Mesenchymal stem cell (in vitro differentiated cells and primary cell): ENCODE data around the gene TMOD2.

Source experiments
- DNase-seq: peaks from one replicate; pipeline ENCODE4 v3.0.0-alpha.2; 2013
- H2AFZ ChIP-seq: one replicate; pipeline ENCODE4 v1.6.1; 2013; ENCODE audit warnings: low read depth, mild to moderate bottlenecking, control low read depth, inconsistent platforms, low read length, moderate library complexity
- H2AK5ac ChIP-seq: 2 replicates; pipeline ENCODE4 v1.6.1; 2013; ENCODE audit warnings: low read length, moderate library complexity, mild to moderate bottlenecking, inconsistent platforms; ENCODE audit not compliant: severe bottlenecking
- H2BK120ac ChIP-seq: one replicate; pipeline ENCODE4 v1.6.1; 2013; ENCODE audit warnings: low read depth, mild to moderate bottlenecking, inconsistent platforms, low read length, moderate library complexity
- H2BK12ac ChIP-seq, 2 experiments: one replicate each; pipeline ENCODE4 v1.6.1; 2013; ENCODE audit warnings: inconsistent platforms in 2 of 2, low read length in 2 of 2, mild to moderate bottlenecking in 2 of 2, moderate library complexity in 2 of 2, control low read depth in 1 of 2
- H2BK15ac ChIP-seq: one replicate; pipeline ENCODE4 v1.6.1; 2013; ENCODE audit warnings: mild to moderate bottlenecking, low read depth, inconsistent platforms; ENCODE audit not compliant: poor library complexity, severe bottlenecking
- H2BK5ac ChIP-seq: 2 replicates; pipeline ENCODE4 v1.6.1; 2013; ENCODE audit warnings: low read depth, mild to moderate bottlenecking, low read length, control low read depth, inconsistent platforms; ENCODE audit not compliant: poor library complexity, severe bottlenecking
- H3K14ac ChIP-seq, 2 experiments: one replicate each; pipeline ENCODE4 v1.6.1; 2013; ENCODE audit warnings: inconsistent platforms in 2 of 2, low read length in 2 of 2, control low read depth in 1 of 2, mild to moderate bottlenecking in 1 of 2, moderate library complexity in 1 of 2
- H3K18ac ChIP-seq, 2 experiments: one replicate each; pipeline ENCODE4 v1.6.1; 2013; ENCODE audit warnings: inconsistent platforms in 2 of 2, low read length in 2 of 2, control low read depth in 1 of 2, low read depth in 1 of 2, mild to moderate bottlenecking in 1 of 2
- H3K23ac ChIP-seq, 2 experiments: one replicate each; pipeline ENCODE4 v1.6.1; 2013; ENCODE audit warnings: inconsistent platforms in 2 of 2, low read length in 2 of 2, mild to moderate bottlenecking in 2 of 2, moderate library complexity in 2 of 2, control low read depth in 1 of 2
- H3K27ac ChIP-seq: 2 replicates; pipeline ENCODE4 v1.5.1; 2013; ENCODE audit warnings: mild to moderate bottlenecking, moderate library complexity, low read length, control low read depth, inconsistent platforms; ENCODE audit not compliant: poor library complexity, severe bottlenecking
- H3K27me3 ChIP-seq, 2 experiments: 2 replicates each; pipeline versions ENCODE4 v1.6.1 to v1.7.0; 2013; ENCODE audit warnings: low read length in 2 of 2, mild to moderate bottlenecking in 2 of 2, moderate library complexity in 2 of 2, control low read depth in 1 of 2, inconsistent platforms in 1 of 2; ENCODE audit not compliant: control insufficient read depth in 1 of 2, insufficient read depth in 1 of 2
- H3K36me3 ChIP-seq, 2 experiments: 2 replicates each; pipeline versions ENCODE4 v1.6.1 to v1.7.0; 2013; ENCODE audit warnings: low read length in 2 of 2, control low read depth in 1 of 2, inconsistent platforms in 1 of 2, low read depth in 1 of 2, mild to moderate bottlenecking in 1 of 2; ENCODE audit not compliant: insufficient read depth in 2 of 2, control insufficient read depth in 1 of 2
- H3K4ac ChIP-seq, 2 experiments: one replicate each; pipeline ENCODE4 v1.6.1; 2013; ENCODE audit warnings: inconsistent platforms in 2 of 2, low read length in 2 of 2, mild to moderate bottlenecking in 2 of 2, moderate library complexity in 2 of 2, control low read depth in 1 of 2, low read depth in 1 of 2
- H3K4me1 ChIP-seq: 2 replicates; pipeline ENCODE4 v1.6.1; 2013; ENCODE audit warnings: low read depth, low read length, control low read depth; ENCODE audit not compliant: control insufficient read depth, insufficient read depth
- H3K4me2 ChIP-seq: 2 replicates; pipeline ENCODE4 v1.6.1; 2013; ENCODE audit warnings: low read length, mild to moderate bottlenecking, inconsistent platforms; ENCODE audit not compliant: poor library complexity, severe bottlenecking
- H3K4me3 ChIP-seq, 2 experiments: 2 replicates each; pipeline versions ENCODE4 v1.5.1 to v1.7.0; 2013; ENCODE audit warnings: low read length in 2 of 2, mild to moderate bottlenecking in 2 of 2, control low read depth in 1 of 2, low read depth in 1 of 2; ENCODE audit not compliant: insufficient read depth in 1 of 2
- H3K79me1 ChIP-seq: replicated peaks from 2 replicates; pipeline ENCODE4 v1.6.1; 2013; ENCODE audit warnings: mild to moderate bottlenecking, control low read depth, low read length, inconsistent platforms; ENCODE audit not compliant: poor library complexity, severe bottlenecking
- H3K9ac ChIP-seq: 2 replicates; pipeline ENCODE4 v1.7.0; 2013; ENCODE audit warnings: mild to moderate bottlenecking, low read length, moderate library complexity
- H3K9me3 ChIP-seq: 2 replicates; pipeline ENCODE4 v1.7.0; 2013; ENCODE audit warnings: mild to moderate bottlenecking, low read length; ENCODE audit not compliant: control insufficient read depth
- H4K8ac ChIP-seq: one replicate; pipeline ENCODE4 v1.6.1; 2013; ENCODE audit warnings: inconsistent platforms, mild to moderate bottlenecking, low read length, moderate library complexity
- H4K91ac ChIP-seq: one replicate; pipeline ENCODE4 v1.6.1; 2013; ENCODE audit warnings: mild to moderate bottlenecking, low read length, inconsistent platforms
- WGBS: methylation state at CpG from one replicate; pipeline ENCODE4 v1.1.7; 2013; ENCODE audit warnings: mixed read lengths; 5-methylcytosine and 5-hydroxymethylcytosine counted together

The TMOD2 gene

GRCh38 chr15:51798281-51798680 lies 46.9 kb downstream of the TMOD2 start:
- H3K4me2 ChIP-seq = no peak overlapping the region

DNA sequence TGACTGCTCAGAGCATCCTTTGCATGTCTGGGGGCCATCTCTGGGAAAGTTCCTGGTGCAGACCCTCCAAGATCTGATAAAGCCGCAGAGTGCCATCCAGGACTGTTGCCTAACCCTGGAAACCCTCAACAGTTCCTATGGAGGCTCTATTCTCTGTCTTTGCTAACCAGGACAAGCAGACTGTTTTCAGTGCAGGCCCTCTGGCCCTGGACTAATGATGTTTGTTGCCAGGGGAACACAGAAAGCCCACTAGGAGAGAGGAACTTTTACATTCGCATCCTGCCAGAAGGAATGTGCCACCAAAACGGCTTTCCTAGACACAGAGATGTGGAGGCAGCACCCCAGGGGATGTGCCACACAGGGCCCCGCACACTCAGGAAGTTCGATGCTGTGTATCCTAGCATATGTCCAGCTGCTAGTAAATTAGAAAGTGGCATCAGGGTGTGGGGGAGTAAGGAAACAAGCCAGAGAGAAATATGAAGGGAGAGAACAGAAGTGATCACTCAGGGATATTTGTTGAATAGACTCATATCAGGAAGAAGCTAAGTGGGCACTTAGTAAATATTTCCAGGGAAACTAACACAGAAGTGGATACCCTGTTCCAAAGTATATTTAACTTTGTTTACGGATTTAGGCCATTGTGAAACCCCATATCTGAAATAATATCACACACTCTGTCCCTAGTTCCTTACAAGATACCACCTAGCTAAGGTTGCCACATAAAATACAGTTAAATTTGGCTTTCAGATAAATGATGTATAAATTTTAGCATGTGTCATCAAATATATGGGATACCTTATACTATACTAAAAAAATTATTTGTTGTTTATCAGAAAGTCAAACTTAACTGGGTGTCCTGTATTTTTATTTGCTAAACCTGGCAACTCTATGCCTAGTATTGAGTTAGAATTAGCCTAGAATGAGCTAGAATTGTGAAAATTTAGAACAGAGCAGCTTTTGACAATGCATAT lies 48.2 kb downstream of the TMOD2 start:
- Histone ChIP-seq H3K9ac (no peak overlapping the region), H4K8ac (no peak overlapping the region), H2BK120ac (no peak overlapping the region), H3K4me2 (no peak overlapping the region), H2AFZ (no peak overlapping the region), H3K79me1 (no peaks in the 10 kb centered on the region), H3K27ac (no peak overlapping the region), H3K4ac (no peak overlapping the region), H4K91ac (no peak overlapping the region), H3K4me3 (no peak overlapping the region), H3K9me3 (no peaks in the 10 kb centered on the region), H2AK5ac (no peak overlapping the region), H3K18ac (no peak overlapping the region), H2BK12ac (no peak overlapping the region), H2BK15ac (no peak overlapping the region), H3K23ac (no peak overlapping the region), H2BK5ac (no peak overlapping the region), H3K14ac (no peak overlapping the region), H3K27me3 (no peaks in the 10 kb centered on the region), H3K36me3 (peaks cover 0 to 23% of the 10 kb centered on the region in 2 experiments), H3K4me1 (peaks cover 4% of the 10 kb centered on the region)
- DNase-seq = no peak
- WGBS = 80% methylated on average over 6 of the region's 6 CpGs

More at GRCh38 chr15:51798281-51798680, 46.9 kb downstream of the TMOD2 start:
- Histone ChIP-seq H2AFZ (no peak overlapping the region), H2BK120ac (no peak overlapping the region), H2AK5ac (no peak overlapping the region), H3K4me3 (no peak overlapping the region), H2BK12ac (no peak overlapping the region), H3K79me1 (no peaks in the 10 kb centered on the region), H3K36me3 (peaks cover 0 to 21% of the 10 kb centered on the region in 2 experiments), H3K4ac (no peak overlapping the region), H3K27me3 (no peaks in the 10 kb centered on the region), H3K23ac (no peak overlapping the region), H3K27ac (no peak overlapping the region), H4K91ac (no peak overlapping the region), H4K8ac (no peak overlapping the region), H3K18ac (no peak overlapping the region), H2BK15ac (no peak overlapping the region), H2BK5ac (no peak overlapping the region), H3K4me1 (peaks cover 4% of the 10 kb centered on the region), H3K9ac (no peak overlapping the region), H3K14ac (no peak overlapping the region), H3K9me3 (no peaks in the 10 kb centered on the region)
- WGBS = 97% methylated on average over 1 of the region's 1 CpG
- no peak for DNase-seq

- no peak overlapping the region for H2BK5ac ChIP-seq
- H2BK12ac ChIP-seq = no peak overlapping the region
- no peak overlapping the region for H2BK120ac ChIP-seq
- no peak overlapping the region for H3K4me3 ChIP-seq
- no peak overlapping the region for H4K8ac ChIP-seq
- no peak overlapping the region for H3K18ac ChIP-seq
- no peaks in the 10 kb centered on the region for H3K9me3 ChIP-seq
- no peak overlapping the region for H2AFZ ChIP-seq
- H3K4me1 ChIP-seq = peaks cover 4% of the 10 kb centered on the region
- no peak overlapping the region for H3K23ac ChIP-seq
- WGBS = 74% methylated on average over 2 of the region's 3 CpGs
- H3K27me3 ChIP-seq = no peaks in the 10 kb centered on the region
- no peak overlapping the region for H3K4ac ChIP-seq
- no peak overlapping the region for H2BK15ac ChIP-seq
- H3K9ac ChIP-seq = no peak overlapping the region
- no peak overlapping the region for H2AK5ac ChIP-seq
- H3K14ac ChIP-seq = no peak overlapping the region
- no peaks in the 10 kb centered on the region for H3K79me1 ChIP-seq
- no peak overlapping the region for H3K4me2 ChIP-seq
- DNase-seq = peak; percentile 22
- no peak overlapping the region for H4K91ac ChIP-seq
- H3K36me3 ChIP-seq = peaks cover 0 to 28% of the 10 kb centered on the region in 2 experiments
- H3K27ac ChIP-seq = no peak overlapping the region
Observed at GRCh38 chr15:51801391-51801835, 50.0 kb downstream of the TMOD2 start.

DNA sequence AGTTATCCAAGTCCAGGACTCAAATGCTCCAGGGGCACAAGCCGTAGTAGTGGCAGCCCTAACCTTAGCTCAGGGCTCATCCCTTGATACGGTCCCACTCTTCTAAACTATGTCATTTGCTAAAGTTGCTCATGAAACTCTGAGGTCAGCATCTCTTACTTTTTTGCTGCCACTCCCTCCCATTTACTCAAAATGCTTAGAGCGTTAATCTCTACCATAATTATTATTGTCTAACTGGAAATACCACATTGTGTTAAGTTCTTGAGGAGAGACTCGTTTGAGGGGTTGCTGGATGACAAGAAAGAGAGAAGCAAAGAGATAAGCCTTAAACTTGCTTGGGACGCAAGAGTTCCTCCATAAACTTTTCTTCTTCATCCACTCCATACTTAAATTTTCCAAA lies 51.2 kb downstream of the TMOD2 start:
- H4K8ac ChIP-seq = no peak overlapping the region
- no peak overlapping the region for H2BK15ac ChIP-seq
- H2BK5ac ChIP-seq = no peak overlapping the region
- H3K18ac ChIP-seq = no peak overlapping the region
- H3K36me3 ChIP-seq = peaks cover 0 to 40% of the 10 kb centered on the region in 2 experiments
- H4K91ac ChIP-seq = no peak overlapping the region
- no peak overlapping the region for H2AK5ac ChIP-seq
- H3K27ac ChIP-seq = no peak overlapping the region
- no peak overlapping the region for H2BK120ac ChIP-seq
- H3K79me1 ChIP-seq = no peaks in the 10 kb centered on the region
- H2AFZ ChIP-seq = no peak overlapping the region
- 92% methylated on average over 2 of the region's 5 CpGs for WGBS
- no peak overlapping the region for H2BK12ac ChIP-seq
- H3K9ac ChIP-seq = no peak overlapping the region
- H3K9me3 ChIP-seq = no peaks in the 10 kb centered on the region
- no peak for DNase-seq
- H3K4me2 ChIP-seq = no peak overlapping the region
- no peaks in the 10 kb centered on the region for H3K4me1 ChIP-seq
- H3K27me3 ChIP-seq = no peaks in the 10 kb centered on the region
- H3K4me3 ChIP-seq = no peak overlapping the region
- no peak overlapping the region for H3K14ac ChIP-seq
- no peak overlapping the region for H3K23ac ChIP-seq
- no peak overlapping the region for H3K4ac ChIP-seq
